Stomach (tissue), 4 donors: ENCODE results near the gene USP6NL.

ENCODE experiments used
- CTCF ChIP-seq, 7 experiments: fragments of 450-650 bp in 4 of 7; fragments of 200-600 bp in 3 of 7; sonication (generic) in 3 of 7; IDR thresholded peaks; one replicate each; pipeline ENCODE4 v1.5.1; 2016 to 2019; ENCODE audit warnings: antibody characterized with exemption in 7 of 7, control low read depth in 2 of 7, mild to moderate bottlenecking in 1 of 7
- EP300 ChIP-seq: sonication (generic); formaldehyde crosslinking; IDR thresholded peaks from one replicate; pipeline ENCODE4 v1.6.1; 2017; ENCODE audit warnings: antibody characterized with exemption
- POLR2A ChIP-seq, 4 donors: fragments of 450-650 bp; IDR thresholded peaks; one replicate each; pipeline ENCODE4 v1.6.1; 2016; ENCODE audit warnings: antibody characterized with exemption in 4 of 4, control low read depth in 2 of 4, mild to moderate bottlenecking in 1 of 4, moderate library complexity in 1 of 4
- POLR2AphosphoS5 ChIP-seq, 3 donors: sonication (generic); formaldehyde crosslinking; IDR thresholded peaks; one replicate each; pipeline ENCODE4 v1.6.1; 2016; ENCODE audit warnings: antibody characterized with exemption in 3 of 3

GRCh38 chr10:11595395-11595692 lies 16.1 kb downstream of the USP6NL start:
- no peak for TF ChIP-seq POLR2A (IDR thresholded peaks at IDR 0.05)
- TF ChIP-seq CTCF (IDR thresholded peaks at IDR 0.05), result no peak
- TF ChIP-seq POLR2AphosphoS5 (IDR thresholded peaks at IDR 0.05), result no peak
- no peak for TF ChIP-seq EP300
